ENCODE results near the gene LMBRD2. TPM values are rescaled to one million over a fixed set of nuclear protein-coding genes. Genes with fewer than 3 reads are reported as not detected.

The LMBRD2 gene
- polyA plus RNA-seq, 3 donors: 17.7 to 20.7 (median 18.1) TPM

GRCh38 chr5:36055984-36056383 lies 95.7 kb downstream of the LMBRD2 start:
- no peak for DNase-seq (ENCODE audit: low read depth in 3 of 3, low spot score in 2 of 3)

- DNase-seq (ENCODE audit: low read depth in 3 of 3, low spot score in 2 of 3): no peak
Observed at GRCh38 chr5:36054647-36055046, 97.0 kb downstream of the LMBRD2 start.

GRCh38 chr5:36052538-36052937 lies 99.1 kb downstream of the LMBRD2 start:
- DNase-seq (ENCODE audit: low read depth in 3 of 3, low spot score in 2 of 3): no peak

GRCh38 chr5:36049949-36050348 lies 101.7 kb downstream of the LMBRD2 start:
- DNase-seq (ENCODE audit: low read depth in 3 of 3, low spot score in 2 of 3): no peak

Other genes starting within 250 kb of the LMBRD2 start
- 1 to 10 TPM; 5.3 to 8.2 (median 7.6) TPM for gene CAPSL, start 213.3 kb downstream of the LMBRD2 start, polyA plus RNA-seq (ENCODE audit: insufficient read length in 3 of 3)
- gene UGT3A1, start 160.5 kb downstream of the LMBRD2 start, polyA plus RNA-seq (ENCODE audit: insufficient read length in 3 of 3): 100 to 1,000 TPM; 102 to 125 (median 106) TPM
- 10 to 100 TPM; 10.2 to 15.8 (median 13.6) TPM for gene UGT3A2, start 85.0 kb downstream of the LMBRD2 start, polyA plus RNA-seq (ENCODE audit: insufficient read length in 3 of 3)
- gene SKP2, start 224 bp upstream of the LMBRD2 start, polyA plus RNA-seq (ENCODE audit: insufficient read length in 3 of 3): 10 to 100 TPM; 41.4 to 45.0 (median 43.4) TPM
- 10 to 100 TPM; 54.0 to 60.4 (median 59.4) TPM for gene NADK2, start 90.0 kb upstream of the LMBRD2 start, polyA plus RNA-seq (ENCODE audit: insufficient read length in 3 of 3)
- 1 to 10 TPM; 7.6 to 8.3 (median 7.7) TPM for gene RANBP3L, start 150.0 kb upstream of the LMBRD2 start, polyA plus RNA-seq (ENCODE audit: insufficient read length in 3 of 3)

All from right renal cortex interstitium (tissue), 3 donors.